Activated CD4-positive, alpha-beta T cell treated with anti-CD3 and anti-CD28 coated beads, Interleukin-2, amount 50 U/mL, for 4 hours (primary cell): ENCODE results near the gene NCR3LG1.

Experiments used
- DNase-seq, 2 experiments: peaks; one replicate each; pipeline ENCODE4 v3.0.0-alpha.2; 2020

NCR3LG1 gene

DNA sequence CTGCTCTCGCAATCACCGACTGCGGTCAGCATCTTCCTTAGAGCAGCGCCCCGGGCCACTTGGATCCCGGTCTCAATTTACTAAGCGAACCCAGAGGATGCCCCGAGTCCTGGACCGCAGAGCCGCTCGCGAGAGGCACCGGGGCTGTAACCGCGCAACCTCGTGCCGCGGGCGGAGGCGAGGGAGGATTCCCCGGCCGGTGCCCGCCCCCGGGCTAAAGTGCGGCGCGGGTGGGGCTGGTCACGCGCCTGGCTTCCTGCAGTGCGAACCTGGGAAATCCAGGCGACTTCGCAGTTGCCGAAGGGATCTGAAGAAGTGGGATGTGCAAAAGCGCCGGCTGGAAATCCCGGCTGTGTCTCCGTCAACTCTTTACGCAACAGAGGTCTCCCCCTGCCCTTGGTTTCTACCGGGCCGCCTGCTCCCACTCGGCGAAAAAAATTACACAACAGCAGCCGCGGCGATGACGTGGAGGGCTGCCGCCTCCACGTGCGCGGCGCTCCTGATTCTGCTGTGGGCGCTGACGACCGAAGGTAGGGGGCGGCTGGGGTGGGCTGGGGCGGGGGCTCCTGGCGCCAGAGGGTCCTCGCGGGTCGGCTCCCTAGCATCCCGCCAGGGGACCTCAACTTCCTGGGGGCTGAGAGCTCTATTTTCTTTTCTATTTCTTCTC lies at the start of gene NCR3LG1:
Gene NCR3LG1 (plus strand): TSS at position 291 of the 667 bp plus-strand sequence. CDS start 170 bp downstream, at position 461.
- DNase-seq, result peak; percentile 60 to 69

GRCh38 chr11:17313349-17314231 lies 38.0 kb upstream of the NCR3LG1 start:
- DNase-seq, result no peak

DNA sequence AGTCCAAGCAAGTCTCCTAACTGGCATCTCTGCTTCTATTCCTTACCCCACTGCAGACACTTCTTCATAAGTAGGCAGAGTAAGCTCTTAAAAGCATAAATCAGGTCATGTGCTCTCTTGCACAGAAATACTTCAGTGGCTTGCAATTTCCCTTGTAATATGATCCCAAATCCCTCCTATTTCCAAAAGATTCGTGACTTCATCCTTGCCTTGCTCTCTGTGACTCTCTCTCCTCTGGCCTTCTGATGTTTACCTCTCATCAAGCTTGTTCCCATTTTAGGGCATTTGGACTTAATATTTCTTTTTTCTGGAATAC lies 37.4 kb upstream of the NCR3LG1 start:
- DNase-seq, result no peak

DNA sequence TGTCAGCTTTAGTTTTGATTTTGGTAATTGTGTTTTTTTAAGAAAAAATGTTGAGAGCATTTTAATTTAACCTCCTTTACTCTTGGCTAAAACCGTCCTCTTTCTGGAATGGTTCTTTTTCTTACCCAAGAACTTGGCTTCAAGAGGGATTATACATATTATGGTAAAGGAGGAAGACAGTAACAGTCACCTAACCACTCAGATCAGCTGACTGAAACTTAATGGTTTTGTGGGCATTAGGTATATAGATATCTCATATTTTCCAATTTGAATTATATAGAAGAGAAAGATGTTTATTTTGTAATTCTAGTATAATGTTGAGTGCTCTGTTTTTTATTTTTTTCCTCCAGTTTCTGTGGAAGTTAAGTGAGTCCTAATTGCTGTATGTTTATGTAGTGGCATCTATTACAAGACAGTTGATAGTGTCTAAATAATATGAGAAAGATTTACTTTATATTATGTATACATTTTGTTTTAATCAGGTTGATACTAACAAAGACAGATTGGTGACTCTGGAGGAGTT lies 36.6 kb upstream of the NCR3LG1 start:
- DNase-seq, result no peak

DNA sequence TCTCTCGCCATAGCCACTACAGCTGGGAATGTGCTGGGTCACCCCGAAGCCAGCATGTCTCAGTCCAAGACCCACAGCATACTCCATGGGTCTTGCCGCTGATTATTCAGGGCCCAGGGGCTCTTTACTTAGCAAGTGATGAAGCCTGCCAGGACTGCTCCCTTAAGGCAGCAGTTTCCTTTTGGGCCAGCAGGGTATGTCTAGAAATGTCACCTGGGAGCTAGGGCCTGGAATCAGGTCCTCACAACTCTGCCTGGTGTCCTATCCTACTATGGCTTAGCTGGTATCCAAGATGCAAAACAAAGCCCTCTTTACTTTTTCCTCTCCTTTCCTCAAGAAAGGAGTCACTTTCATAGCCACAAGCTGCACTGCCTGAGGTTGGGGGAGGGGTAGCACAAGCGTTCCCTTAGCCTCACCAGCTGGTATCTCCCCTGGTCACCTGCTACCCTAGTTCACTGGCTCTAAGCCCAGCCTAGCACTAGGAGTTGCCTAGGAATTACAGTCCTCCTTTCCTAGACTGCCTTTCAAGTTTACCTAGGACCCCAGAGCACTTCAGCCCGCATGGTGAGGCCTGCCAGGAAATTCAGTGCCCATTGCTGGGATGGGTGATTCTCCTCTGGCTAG lies 22.6 kb upstream of the NCR3LG1 start:
- DNase-seq, result no peak

DNA sequence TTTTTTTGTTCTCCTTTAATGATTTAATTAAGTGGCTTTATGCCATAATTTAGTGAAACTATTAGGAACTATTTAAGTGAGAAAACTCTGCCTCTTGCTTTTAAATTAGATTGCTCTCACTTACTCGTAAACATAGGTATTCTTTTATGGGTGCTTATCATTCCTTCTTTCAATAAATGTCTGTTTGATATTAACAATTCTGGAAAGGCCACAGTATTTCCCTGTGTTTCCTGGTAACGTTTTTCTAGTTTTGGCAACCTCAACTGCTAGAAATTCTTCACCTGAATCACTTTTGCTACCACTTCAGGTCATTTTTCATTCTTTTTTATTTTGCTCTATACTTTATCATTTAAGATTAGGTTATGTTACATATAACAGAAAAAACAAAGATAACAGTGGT lies 19.9 kb upstream of the NCR3LG1 start:
- DNase-seq, result no peak

GRCh38 chr11:17333799-17334586 lies 17.6 kb upstream of the NCR3LG1 start:
- no peak for DNase-seq

DNA sequence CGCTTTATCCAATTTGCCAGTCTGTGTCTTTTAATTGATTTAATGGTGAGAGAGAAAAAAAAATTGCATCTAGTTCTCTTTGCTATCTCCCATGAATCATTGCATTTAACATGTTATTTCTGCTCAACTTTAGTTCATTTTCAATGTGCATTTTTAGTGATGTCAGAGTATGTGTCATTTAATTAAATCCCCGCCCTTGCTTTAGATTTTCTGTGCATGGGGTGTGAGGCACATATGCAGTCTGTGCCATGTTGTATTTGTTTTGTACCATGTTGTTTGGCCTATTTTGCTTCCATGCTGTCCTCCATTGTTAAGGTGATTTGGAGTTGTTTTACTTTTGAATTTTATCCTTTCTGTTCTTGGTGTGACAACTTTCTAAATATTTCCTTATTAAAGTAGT lies 8.3 kb upstream of the NCR3LG1 start:
- DNase-seq, result no peak

GRCh38 chr11:17343907-17344306 lies 7.7 kb upstream of the NCR3LG1 start:
- peak in 1 of 2 experiments; percentile 7 for DNase-seq

- DNase-seq, result no peak
Measured at GRCh38 chr11:17347676-17348075, 3.9 kb upstream of the NCR3LG1 start.

GRCh38 chr11:17350455-17351171 lies 987 bp upstream of the NCR3LG1 start:
- no peak for DNase-seq

GRCh38 chr11:17351172-17351509 lies 459 bp upstream of the NCR3LG1 start:
- no peak for DNase-seq

DNA sequence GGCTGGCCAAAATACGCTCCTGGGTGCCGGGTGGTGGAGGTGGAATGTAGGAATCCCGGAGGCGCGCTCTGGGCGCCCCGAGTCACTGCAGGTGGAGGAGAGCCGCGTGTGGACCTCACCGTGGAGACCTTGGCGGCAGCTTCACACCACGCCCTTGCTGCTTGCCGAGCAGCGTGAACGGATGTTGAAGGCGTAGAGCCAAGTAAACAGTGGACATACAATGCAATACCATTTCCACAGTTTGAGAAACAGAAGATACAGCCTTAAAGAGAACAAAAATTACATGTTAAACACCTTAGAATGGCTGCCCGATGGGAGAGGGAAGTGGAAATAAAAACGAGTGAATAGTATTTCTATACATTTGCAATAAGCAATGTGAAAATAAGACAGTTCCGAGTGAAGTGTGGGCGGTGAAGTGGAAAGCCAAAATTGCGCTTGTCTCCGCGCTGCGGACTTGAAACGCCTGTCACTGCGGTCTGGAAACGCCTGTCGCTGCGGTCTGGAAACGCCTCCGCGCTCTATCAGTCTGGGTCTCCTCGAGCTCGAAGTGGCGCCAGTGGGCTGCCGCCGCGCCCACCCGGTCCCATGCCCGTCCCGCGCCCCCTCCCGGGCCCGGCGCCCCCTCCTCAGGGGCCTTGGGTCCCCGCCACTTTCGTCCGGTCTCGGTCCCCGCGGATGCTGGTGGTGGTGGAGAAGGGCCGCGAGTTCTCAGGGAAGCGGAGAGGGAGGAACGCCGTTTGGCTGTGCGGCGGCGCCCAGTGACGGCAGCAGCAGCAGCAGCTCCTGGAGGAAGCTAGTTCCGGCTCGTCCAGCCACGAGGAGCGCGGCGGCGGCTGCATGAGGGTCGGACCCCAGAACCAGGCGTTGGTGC lies 1.6 kb downstream of the NCR3LG1 start:
- DNase-seq, result peak; percentile 55 to 60

DNA sequence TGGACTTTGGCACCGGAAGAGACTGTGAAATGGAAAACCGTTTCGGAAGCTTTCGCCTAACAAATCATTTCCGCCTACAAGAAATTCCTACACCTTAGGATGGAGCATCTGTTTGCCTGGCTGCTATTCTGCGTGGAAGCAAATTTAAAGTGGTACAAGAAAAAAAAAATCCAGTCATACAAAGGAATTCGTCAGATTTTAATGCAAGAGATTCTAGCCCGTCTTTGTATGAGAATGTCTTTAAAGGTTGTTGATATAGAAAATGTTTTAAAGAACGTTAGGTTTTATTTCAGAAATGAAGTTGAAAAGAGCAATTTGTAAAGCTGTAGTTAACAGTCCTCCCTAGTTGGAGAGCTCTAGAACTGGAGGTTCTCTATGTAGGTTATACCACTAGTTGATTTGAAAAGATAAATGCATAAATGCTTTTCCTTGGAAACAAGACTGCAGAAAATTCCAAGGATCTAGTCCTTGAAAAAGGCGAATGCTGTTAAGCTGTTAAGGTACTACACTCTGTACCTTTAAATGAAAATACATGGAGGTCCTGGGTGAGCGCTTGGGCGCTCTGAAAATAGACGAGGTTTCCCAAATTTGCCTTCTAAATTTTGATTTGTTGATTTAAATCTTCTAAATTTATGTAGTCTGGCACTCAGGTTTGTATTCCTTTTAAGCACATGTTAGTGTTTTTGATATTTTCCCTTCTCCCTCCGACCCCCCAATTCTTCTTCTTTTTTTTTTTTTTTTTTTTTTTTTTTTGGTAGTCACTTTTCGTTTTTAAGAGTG lies 2.4 kb downstream of the NCR3LG1 start:
- no peak for DNase-seq

GRCh38 chr11:17354601-17354991 lies 3.0 kb downstream of the NCR3LG1 start:
- peak; percentile 45 to 47 for DNase-seq

- no peak for DNase-seq
Measured at GRCh38 chr11:17366495-17366894, 14.9 kb downstream of the NCR3LG1 start.

GRCh38 chr11:17368551-17368950 lies 17.0 kb downstream of the NCR3LG1 start:
- DNase-seq, result no peak

GRCh38 chr11:17369094-17369493 lies 17.5 kb downstream of the NCR3LG1 start:
- no peak for DNase-seq

DNA sequence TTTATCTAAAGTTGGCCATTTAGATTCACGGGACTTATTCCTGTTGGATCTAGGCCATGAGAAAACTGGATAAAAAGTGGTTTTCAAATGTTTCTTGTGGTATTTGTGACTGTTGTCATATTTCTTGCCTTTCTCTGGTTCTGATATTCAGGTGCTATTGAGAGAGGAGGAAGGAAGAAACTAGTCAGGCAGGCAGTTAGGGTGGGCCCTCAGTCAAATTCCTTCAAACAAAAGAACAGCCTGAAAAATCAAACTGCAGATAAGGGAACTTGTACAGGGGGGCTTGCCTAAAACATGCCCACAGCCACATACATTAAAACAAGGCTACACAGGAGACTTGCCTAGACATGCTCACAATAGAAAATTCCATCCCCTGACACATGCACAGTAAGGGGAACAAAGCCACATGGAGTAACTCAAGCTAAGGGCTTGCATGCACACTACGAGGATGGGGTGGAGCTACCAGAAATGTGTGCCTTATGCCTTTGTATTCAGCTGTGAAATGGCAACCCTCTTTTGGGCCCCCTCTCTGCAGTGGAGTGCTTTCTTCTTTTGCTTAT lies 18.2 kb downstream of the NCR3LG1 start:
- DNase-seq, result no peak

- DNase-seq, result no peak
Measured at GRCh38 chr11:17371614-17372013, 20.0 kb downstream of the NCR3LG1 start.
